ENCODE data around the gene CDK13.
"Not testable (repeated sequence)": the region's sequence is repeated elsewhere in the genome, so short reads cannot be mapped to it uniquely, and the experiment has no call there.

GRCh38 chr7:40118201-40118600, 168.1 kb downstream of the CDK13 start:
- not testable (repeated sequence) for TF ChIP-seq POLR2AphosphoS5 (IDR thresholded peaks at IDR 0.05; ENCODE audit: low read depth); CTCF (IDR thresholded peaks at IDR 0.05; ENCODE audit: insufficient read depth, low read length)

Data from HL-60 (cell line).